ENCODE measurements around the gene SARNP.

Gene SARNP

GRCh38 chr12:55789893-55790292 lies 27.6 kb downstream of the SARNP start:
- H3K4me3 ChIP-seq (ENCODE audit: low read depth, low read length) = no peak overlapping the region
- TF ChIP-seq CTCF (IDR thresholded peaks at IDR 0.05; ENCODE audit: low read depth, low read length) = no peak

DNA sequence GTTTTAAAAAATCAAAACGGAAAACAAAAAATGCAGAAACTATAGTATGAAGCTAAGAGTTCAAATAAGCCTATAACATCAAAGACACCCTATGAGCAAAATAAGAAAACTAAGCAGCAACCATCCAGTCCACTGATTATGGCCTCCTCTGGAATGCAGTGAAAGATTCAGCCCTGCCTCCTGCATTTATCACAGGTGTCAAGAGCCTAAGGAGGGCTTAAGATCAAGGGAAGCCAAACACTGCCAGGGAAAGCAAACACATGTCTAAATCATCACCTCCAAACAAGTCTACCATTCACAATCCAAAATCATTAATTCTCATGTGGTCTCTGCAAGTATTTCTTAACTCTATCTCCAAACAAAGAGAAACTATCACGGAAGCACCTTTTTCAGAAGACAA lies 28.4 kb downstream of the SARNP start:
- H3K4me3 ChIP-seq (ENCODE audit: low read depth, low read length) = no peak overlapping the region
- TF ChIP-seq CTCF (IDR thresholded peaks at IDR 0.05; ENCODE audit: low read depth, low read length) = no peak

DNA sequence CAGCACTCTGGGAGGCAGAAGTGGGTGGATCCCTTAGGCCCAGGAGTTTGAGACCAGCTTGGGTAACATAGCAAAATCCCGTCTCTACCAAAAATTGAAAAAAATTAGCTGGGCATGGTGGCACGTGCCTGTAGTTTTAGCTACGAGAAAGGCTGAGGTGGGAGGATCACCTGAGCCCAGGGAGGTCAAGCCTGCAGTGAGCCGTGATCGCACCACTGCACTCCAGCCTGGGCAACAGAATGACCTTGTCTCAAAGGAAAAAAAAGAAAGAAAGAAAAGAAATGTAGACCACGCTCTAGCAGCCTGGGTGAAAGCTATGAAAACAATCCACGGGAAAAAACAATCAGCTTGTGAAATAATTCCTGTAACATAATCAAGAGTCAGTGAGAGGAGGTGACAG lies 29.0 kb downstream of the SARNP start:
- no peak for TF ChIP-seq CTCF (IDR thresholded peaks at IDR 0.05; ENCODE audit: low read depth, low read length)
- no peak overlapping the region for H3K4me3 ChIP-seq (ENCODE audit: low read depth, low read length)

DNA sequence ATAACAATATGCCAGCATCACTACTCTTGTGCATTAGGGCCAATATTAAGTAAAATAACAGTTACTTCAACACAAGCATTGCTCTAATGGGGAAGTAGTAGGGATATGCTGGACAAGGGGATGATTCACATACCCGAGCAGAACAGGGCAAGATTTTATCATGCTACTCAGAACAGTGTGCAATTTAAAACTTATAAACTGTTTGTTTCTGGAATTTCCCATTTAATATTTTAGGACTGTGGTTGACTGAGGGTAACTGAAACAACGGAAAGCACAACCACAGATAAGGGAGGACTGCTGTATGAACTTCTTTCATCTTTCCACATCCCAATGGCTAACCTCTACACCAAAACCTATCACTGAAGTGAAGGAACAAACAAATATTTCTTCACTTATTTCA lies 36.8 kb downstream of the SARNP start:
- no peak for TF ChIP-seq CTCF (IDR thresholded peaks at IDR 0.05; ENCODE audit: low read depth, low read length)
- no peak overlapping the region for H3K4me3 ChIP-seq (ENCODE audit: low read depth, low read length)

DNA sequence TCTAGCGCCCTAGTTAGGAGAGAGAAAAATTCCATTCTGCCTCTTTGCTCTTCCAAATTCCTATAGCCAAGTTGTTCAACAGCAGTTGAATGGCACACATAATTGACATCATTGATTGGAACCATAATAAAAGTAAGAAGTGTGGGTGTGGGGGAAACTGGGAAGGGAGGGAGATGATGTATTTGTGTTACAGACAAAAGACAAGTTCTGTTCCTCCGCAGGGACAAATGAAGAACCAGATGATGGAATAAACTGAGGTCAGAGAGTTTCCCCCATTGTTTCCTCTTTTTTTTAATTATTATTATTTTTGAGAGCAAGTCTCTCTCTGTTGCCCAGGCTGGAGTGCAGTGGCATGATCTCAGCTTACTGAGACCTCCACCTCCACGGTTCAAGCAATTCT lies 39.7 kb downstream of the SARNP start:
- no peak for TF ChIP-seq CTCF (IDR thresholded peaks at IDR 0.05; ENCODE audit: low read depth, low read length)
- H3K4me3 ChIP-seq (ENCODE audit: low read depth, low read length) = no peak overlapping the region

GRCh38 chr12:55771736-55772135 lies 45.8 kb downstream of the SARNP start:
- no peak overlapping the region for H3K4me3 ChIP-seq (ENCODE audit: low read depth, low read length)
- no peak for TF ChIP-seq CTCF (IDR thresholded peaks at IDR 0.05; ENCODE audit: low read depth, low read length)

GRCh38 chr12:55767156-55767555 lies 50.4 kb downstream of the SARNP start:
- no peak overlapping the region for H3K4me3 ChIP-seq (ENCODE audit: low read depth, low read length)
- no peak for TF ChIP-seq CTCF (IDR thresholded peaks at IDR 0.05; ENCODE audit: low read depth, low read length)

Data from WI38 (cell line).